Gastrocnemius medialis (tissue), 4 donors: ENCODE measurements around the gene CCNO.

Source experiments
- POLR2A ChIP-seq, 2 donors: fragments of 450-650 bp; IDR thresholded peaks; one replicate each; pipeline ENCODE4 v1.6.1; 2017; ENCODE audit warnings: antibody characterized with exemption in 2 of 2, mild to moderate bottlenecking in 2 of 2, moderate library complexity in 2 of 2
- TF ChIP-seq, protein P1 (sequence below), 5 experiments: fragments of 450-650 bp in 3 of 5; fragments of 200-600 bp in 2 of 5; sonication (generic) in 2 of 5; IDR thresholded peaks in 4 of 5; conservative IDR thresholded peaks in 1 of 5; 1 replicate in 4 of 5; 2 replicates in 1 of 5; pipeline ENCODE4 v1.5.1; 2016 to 2019; ENCODE audit warnings: antibody characterized with exemption in 5 of 5, mild to moderate bottlenecking in 3 of 5, moderate library complexity in 3 of 5

DNA sequence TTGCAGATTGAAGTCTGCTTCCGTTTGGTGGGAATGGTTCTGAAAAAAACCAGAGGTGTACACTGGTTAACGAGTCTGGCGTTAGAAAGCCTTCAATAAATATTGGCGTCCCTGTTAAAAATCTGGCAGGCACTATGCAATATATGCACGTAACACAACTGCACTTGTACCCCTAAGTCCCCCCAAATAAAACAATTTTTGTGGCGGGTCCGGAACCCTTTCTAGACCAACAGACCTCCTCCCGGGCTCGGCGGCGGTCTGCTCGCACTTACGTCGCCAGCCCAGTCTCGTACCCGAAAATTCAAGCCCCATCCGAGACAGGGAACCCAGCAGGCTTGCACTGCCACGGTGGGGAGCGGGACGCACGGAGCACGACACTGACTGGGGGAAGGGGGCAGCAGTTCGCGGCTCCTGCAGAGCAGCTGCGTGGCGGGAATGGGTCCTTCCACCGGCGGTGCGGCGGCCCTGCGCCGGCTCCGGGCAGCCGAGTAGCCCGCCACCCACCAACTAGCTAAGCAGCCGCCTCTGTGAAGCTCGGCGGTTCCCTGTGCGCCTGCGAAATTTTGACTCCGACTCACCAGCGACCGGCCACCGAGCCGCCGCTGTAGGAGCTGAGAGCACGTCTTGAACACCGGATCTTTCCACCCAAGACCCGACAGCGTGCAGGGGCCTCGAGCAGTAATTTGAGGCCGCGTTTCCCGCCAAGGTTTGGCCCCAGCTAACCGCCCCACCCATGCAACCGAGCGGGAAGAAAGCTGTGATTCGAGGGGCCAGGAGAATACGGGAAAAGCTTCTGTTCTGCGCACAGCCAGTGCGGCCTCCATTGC lies 10.2 kb downstream of the CCNO start:
- TF ChIP-seq, protein P1, sequence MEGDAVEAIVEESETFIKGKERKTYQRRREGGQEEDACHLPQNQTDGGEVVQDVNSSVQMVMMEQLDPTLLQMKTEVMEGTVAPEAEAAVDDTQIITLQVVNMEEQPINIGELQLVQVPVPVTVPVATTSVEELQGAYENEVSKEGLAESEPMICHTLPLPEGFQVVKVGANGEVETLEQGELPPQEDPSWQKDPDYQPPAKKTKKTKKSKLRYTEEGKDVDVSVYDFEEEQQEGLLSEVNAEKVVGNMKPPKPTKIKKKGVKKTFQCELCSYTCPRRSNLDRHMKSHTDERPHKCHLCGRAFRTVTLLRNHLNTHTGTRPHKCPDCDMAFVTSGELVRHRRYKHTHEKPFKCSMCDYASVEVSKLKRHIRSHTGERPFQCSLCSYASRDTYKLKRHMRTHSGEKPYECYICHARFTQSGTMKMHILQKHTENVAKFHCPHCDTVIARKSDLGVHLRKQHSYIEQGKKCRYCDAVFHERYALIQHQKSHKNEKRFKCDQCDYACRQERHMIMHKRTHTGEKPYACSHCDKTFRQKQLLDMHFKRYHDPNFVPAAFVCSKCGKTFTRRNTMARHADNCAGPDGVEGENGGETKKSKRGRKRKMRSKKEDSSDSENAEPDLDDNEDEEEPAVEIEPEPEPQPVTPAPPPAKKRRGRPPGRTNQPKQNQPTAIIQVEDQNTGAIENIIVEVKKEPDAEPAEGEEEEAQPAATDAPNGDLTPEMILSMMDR (IDR thresholded peaks at IDR 0.05 in 4 of 5, conservative IDR thresholded peaks at IDR 0.05 in 1 of 5), result no peak
- no peak for TF ChIP-seq POLR2A (IDR thresholded peaks at IDR 0.05)
